ENCODE data around the gene ZNF770. TPM values are rescaled to one million over a fixed set of nuclear protein-coding genes. Genes with fewer than 3 reads are reported as not detected.

Gene ZNF770
- total and polyA plus RNA-seq, 2 donors (not counting 1 experiment from before 2014, with no cell fraction given): 10.1 to 49.3 TPM

DNA sequence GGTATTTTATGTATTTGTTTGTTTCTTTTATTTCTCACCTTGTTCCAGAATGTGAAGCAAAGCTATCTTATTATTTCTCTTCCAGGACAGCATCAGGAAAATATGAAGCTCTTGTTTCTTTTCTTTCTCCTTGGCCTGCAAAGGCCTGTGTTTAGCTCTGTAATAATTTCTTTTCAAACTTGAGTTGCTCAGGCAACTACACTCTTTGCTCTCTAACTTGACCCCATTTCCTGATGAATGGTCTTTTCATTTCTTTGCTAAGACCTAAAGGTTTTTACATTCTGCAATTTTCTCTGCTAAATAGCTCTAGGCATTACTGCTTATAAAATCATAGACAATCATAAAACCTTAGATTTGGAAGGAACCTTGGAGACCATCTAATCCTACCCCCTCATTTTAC, 26.2 kb upstream of the ZNF770 start:
- no peak overlapping the region for H3K27ac Mint-ChIP-seq
- H3K79me2 ChIP-seq (ENCODE audit: control insufficient read depth, insufficient read depth, low read length): no peaks in the 10 kb centered on the region
- H3K4me1 Mint-ChIP-seq: no peaks in the 10 kb centered on the region
- ATAC-seq (ENCODE audit: low read depth): no peak
- ChIA-PET POLR2A (no interaction called here), CTCF (no interaction called here)
- no peak overlapping the region for H3K4me3 ChIP-seq (ENCODE audit: control extremely low read depth in 1 of 5, extremely low read depth in 1 of 5, insufficient read depth in 1 of 5, low read depth in 2 of 5, low read length in 4 of 5)
- H3K4me2 ChIP-seq (replicated peaks; ENCODE audit: low read depth, low read length, poor library complexity, severe bottlenecking): no peak overlapping the region
- TF ChIP-seq CTCF (IDR thresholded peaks at IDR 0.05) (no peak), EZH2 (IDR thresholded peaks at IDR 0.05; ENCODE audit: borderline replicate concordance, insufficient read depth, low read depth, low read length, poor library complexity, severe bottlenecking) (no peak)
- no peaks in the 10 kb centered on the region for H3K9me3 Mint-ChIP-seq (ENCODE audit: insufficient read depth)
- H3K4me3 Mint-ChIP-seq: no peak overlapping the region
- peaks cover 8% of the 10 kb centered on the region for H3K27me3 Mint-ChIP-seq
- intact Hi-C loops (cut with micrococcal nuclease): no loop called here
- H3K9ac ChIP-seq (ENCODE audit: low read length): no peak overlapping the region
- no peaks in the 10 kb centered on the region for H3K4me1 ChIP-seq (ENCODE audit: control insufficient read depth in 2 of 2, insufficient read depth in 2 of 2, low read length in 2 of 2)
- H3K36me3 ChIP-seq (replicated peaks in 1 of 2; ENCODE audit: control extremely low read depth in 1 of 2, control insufficient read depth in 1 of 2, extremely low read depth in 1 of 2, insufficient read depth in 2 of 2, low read length in 1 of 2): no peaks in the 10 kb centered on the region
- H3K27me3 ChIP-seq (replicated peaks in 1 of 4; ENCODE audit: control extremely low read depth in 1 of 4, control insufficient read depth in 3 of 4, insufficient read depth in 4 of 4, low read length in 3 of 4): no peaks in the 10 kb centered on the region
- DNase-seq: no peak
- H4K20me1 ChIP-seq (ENCODE audit: control insufficient read depth, insufficient read depth, low read length, poor library complexity, severe bottlenecking): no peaks in the 10 kb centered on the region
- H3K9me3 ChIP-seq (ENCODE audit: control extremely low read depth in 1 of 3, control insufficient read depth in 2 of 3, insufficient read depth in 1 of 3, low read length in 2 of 3): no peaks in the 10 kb centered on the region
- no peak overlapping the region for H3K27ac ChIP-seq (ENCODE audit: low read length in 2 of 2)
- H2AFZ ChIP-seq (ENCODE audit: insufficient read depth, low read depth, low read length, poor library complexity, severe bottlenecking): no peak overlapping the region

DNA sequence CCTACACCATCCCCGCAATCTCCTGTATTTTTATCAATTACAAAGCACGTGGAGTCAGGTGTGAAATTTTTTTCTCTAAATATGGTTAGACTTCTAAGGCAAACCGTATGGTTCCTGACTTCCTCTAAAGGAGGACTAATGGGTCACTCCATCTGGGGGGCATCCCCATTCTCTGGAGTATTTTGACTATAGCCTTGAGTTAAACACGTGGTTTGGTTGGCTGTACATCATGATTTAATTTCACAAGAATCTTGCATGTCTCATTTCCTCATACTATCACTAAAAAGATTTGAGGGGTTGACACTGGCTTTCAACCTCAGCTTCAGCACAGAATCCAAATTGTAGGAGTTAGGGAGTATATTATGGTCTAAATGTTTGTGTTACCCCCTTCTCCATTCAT, 25.3 kb upstream of the ZNF770 start:
- DNase-seq (no peak), ATAC-seq (ENCODE audit: low read depth) (no peak)
- Mint-ChIP-seq H3K27me3 (peaks cover 8% of the 10 kb centered on the region), H3K27ac (no peak overlapping the region), H3K4me3 (no peak overlapping the region), H3K9me3 (ENCODE audit: insufficient read depth) (no peaks in the 10 kb centered on the region), H3K4me1 (no peaks in the 10 kb centered on the region)
- POLR2A ChIA-PET: no interaction called here
- TF ChIP-seq EZH2 (IDR thresholded peaks at IDR 0.05; ENCODE audit: borderline replicate concordance, insufficient read depth, low read depth, low read length, poor library complexity, severe bottlenecking) (no peak), CTCF (IDR thresholded peaks at IDR 0.05) (no peak)
- Histone ChIP-seq H3K79me2 (ENCODE audit: control insufficient read depth, insufficient read depth, low read length) (no peaks in the 10 kb centered on the region), H3K4me1 (ENCODE audit: control insufficient read depth in 2 of 2, insufficient read depth in 2 of 2, low read length in 2 of 2) (no peaks in the 10 kb centered on the region), H3K27me3 (replicated peaks in 1 of 4; ENCODE audit: control extremely low read depth in 1 of 4, control insufficient read depth in 3 of 4, insufficient read depth in 4 of 4, low read length in 3 of 4) (no peaks in the 10 kb centered on the region), H3K36me3 (replicated peaks in 1 of 2; ENCODE audit: control extremely low read depth in 1 of 2, control insufficient read depth in 1 of 2, extremely low read depth in 1 of 2, insufficient read depth in 2 of 2, low read length in 1 of 2) (no peaks in the 10 kb centered on the region), H3K4me2 (replicated peaks; ENCODE audit: low read depth, low read length, poor library complexity, severe bottlenecking) (no peak overlapping the region), H3K9ac (ENCODE audit: low read length) (no peak overlapping the region), H3K27ac (ENCODE audit: low read length in 2 of 2) (no peak overlapping the region), H3K9me3 (ENCODE audit: control extremely low read depth in 1 of 3, control insufficient read depth in 2 of 3, insufficient read depth in 1 of 3, low read length in 2 of 3) (no peaks in the 10 kb centered on the region), H4K20me1 (ENCODE audit: control insufficient read depth, insufficient read depth, low read length, poor library complexity, severe bottlenecking) (no peaks in the 10 kb centered on the region), H2AFZ (ENCODE audit: insufficient read depth, low read depth, low read length, poor library complexity, severe bottlenecking) (no peak overlapping the region), H3K4me3 (ENCODE audit: control extremely low read depth in 1 of 5, extremely low read depth in 1 of 5, insufficient read depth in 1 of 5, low read depth in 2 of 5, low read length in 4 of 5) (no peak overlapping the region)
- intact Hi-C loops (cut with micrococcal nuclease): no loop called here
- WGBS (ENCODE audit: insufficient coverage): no CpG with 5 or more reads among the region's 4 CpGs
- CTCF ChIA-PET: no interaction called here

All from B cell (primary cell).